ENCODE measurements around the gene UBL4A. TPM values are rescaled to one million over a fixed set of nuclear protein-coding genes. Genes with fewer than 3 reads are reported as not detected.
"Not testable (repeated sequence)": the region's sequence is repeated elsewhere in the genome, so short reads cannot be mapped to it uniquely, and the experiment has no call there.

UBL4A gene
- total and polyA plus RNA-seq, 2 donors = 20.4 to 49.9 TPM

DNA sequence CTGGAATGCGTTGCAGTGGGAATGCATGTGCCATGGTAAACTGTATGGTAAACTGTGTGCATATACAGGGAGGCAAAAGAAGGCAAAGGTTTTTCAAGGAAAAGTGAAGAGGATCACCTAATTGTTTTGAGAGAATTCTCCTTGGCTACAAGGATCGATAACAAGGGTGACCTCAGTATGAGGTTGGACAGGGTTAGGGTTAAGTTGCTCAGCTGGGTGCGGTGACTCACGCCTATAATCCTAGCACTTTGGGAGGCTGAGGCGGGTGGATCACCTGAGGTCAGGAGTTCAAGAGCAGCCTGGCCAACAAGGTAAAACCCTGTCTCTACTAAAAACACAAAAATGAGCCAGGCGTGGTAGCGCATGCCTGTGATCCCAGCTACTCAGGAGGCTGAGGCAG lies 15.0 kb upstream of the UBL4A start:
- H3K27ac ChIP-seq (ENCODE audit: low read depth); H3K4me3 ChIP-seq (ENCODE audit: low read depth, low read length); H3K4me1 ChIP-seq (ENCODE audit: insufficient read depth); H3K36me3 ChIP-seq (ENCODE audit: insufficient read depth); DNase-seq (ENCODE audit: extremely low spot score): not testable (repeated sequence)
- 89% methylated on average over 7 of the region's 7 CpGs for WGBS

GRCh38 chrX:154496591-154497137 lies 10.2 kb upstream of the UBL4A start:
- WGBS = 84% methylated on average over 4 of the region's 4 CpGs
- H3K4me1 ChIP-seq (ENCODE audit: insufficient read depth); H3K27ac ChIP-seq (ENCODE audit: low read depth); H3K4me3 ChIP-seq (ENCODE audit: low read depth, low read length); DNase-seq (ENCODE audit: extremely low spot score); H3K36me3 ChIP-seq (ENCODE audit: insufficient read depth): not testable (repeated sequence)

DNA sequence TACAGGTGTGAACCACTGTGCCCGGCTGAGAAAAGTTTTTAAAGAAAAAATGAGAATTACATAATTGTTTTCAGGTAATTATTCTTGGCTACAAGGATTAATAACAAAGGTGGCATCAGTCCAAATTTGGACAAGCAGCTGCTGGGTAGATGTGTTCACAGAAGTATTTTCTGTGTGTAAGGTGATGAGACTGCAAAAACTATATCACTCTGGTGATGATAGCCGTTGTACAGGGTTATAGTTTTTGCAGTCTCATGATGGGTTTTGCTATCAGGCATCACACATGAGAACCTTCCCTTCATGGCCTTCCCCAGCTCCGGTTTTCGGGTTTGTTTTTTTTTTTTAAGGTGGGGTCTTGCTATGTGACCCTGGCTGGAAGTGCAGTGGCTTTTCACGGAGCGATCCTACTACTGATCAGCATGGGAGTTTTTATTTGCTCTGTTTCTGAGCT lies 9.1 kb upstream of the UBL4A start:
- 77% methylated on average over 6 of the region's 6 CpGs for WGBS
- Histone ChIP-seq H3K36me3 (ENCODE audit: insufficient read depth) (no peaks in the 10 kb centered on the region), H3K27ac (ENCODE audit: low read depth) (no peak overlapping the region), H3K4me1 (ENCODE audit: insufficient read depth) (no peaks in the 10 kb centered on the region), H3K4me3 (ENCODE audit: low read depth, low read length) (no peak overlapping the region)
- no peak for DNase-seq (ENCODE audit: extremely low spot score)

DNA sequence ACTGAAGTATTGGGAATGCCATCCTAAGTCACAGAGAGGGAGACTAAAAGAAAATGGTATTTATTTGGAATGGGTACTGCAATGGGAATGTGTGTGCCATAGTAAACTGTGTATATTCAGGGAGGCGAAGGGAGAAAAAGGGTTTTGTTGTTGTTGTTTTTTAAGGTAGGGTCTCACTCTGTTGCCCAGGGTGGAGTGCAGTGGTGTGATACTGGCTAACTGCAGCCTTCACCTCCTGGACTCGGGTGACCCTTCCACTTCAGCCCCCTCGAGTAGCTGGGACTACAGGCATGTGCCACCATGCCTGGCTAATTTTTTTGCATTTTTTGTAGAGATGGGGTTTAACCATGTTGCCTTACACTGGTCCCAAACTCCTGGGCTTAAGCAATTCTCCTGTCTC lies 8.3 kb upstream of the UBL4A start:
- Histone ChIP-seq H3K4me3 (ENCODE audit: low read depth, low read length) (no peak overlapping the region), H3K27ac (ENCODE audit: low read depth) (no peak overlapping the region), H3K36me3 (ENCODE audit: insufficient read depth) (no peaks in the 10 kb centered on the region), H3K4me1 (ENCODE audit: insufficient read depth) (no peaks in the 10 kb centered on the region)
- no peak for DNase-seq (ENCODE audit: extremely low spot score)
- WGBS = 75% methylated on average over 3 of the region's 3 CpGs

DNA sequence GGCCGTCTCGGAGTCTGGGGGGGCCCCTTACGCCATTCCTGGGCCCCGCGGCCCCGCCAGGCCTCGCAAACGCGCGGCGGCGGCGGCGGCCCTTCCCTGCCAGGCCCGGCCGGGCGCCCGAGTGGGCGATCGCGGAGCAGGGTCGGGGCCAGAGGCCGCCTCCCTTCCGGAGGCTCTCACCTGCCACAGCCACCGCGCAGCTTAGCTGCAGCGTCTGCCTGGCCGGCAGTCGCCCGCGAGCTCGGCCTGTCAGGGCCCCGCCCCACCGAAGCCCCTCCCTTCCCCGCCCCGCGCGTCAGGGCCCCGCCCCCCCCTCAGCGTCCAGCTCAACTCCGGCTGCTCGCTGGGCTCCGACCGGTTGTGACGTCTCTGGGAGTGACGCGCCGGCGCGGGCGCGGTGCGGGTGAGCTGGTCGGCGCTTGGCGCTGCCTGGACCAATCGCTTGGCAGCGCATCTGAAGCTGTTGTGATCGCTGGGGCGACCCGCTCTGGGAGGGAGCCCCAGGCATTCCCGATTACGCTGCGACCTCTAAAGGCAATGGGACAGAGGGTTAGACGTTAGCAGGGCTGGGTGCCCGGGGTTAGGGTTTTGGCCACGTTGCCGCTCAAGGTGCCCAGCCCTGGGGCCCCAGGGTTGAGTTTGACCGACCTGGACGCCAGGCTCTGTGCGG lies 4.1 kb upstream of the UBL4A start, which contains the start of gene SLC10A3:
SLC10A3 (minus strand) TSS at position 216 of the 670 bp plus-strand sequence. CDS start 1,689 bp downstream, outside the sequence.
- Histone ChIP-seq H3K4me1 (ENCODE audit: insufficient read depth) (no peaks in the 10 kb centered on the region), H3K36me3 (ENCODE audit: insufficient read depth) (no peaks in the 10 kb centered on the region)
- WGBS = under 1% methylated on average over 52 of the region's 71 CpGs

GRCh38 chrX:154490021-154490413 lies 3.6 kb upstream of the UBL4A start:
- H3K4me1 ChIP-seq (ENCODE audit: insufficient read depth) = no peaks in the 10 kb centered on the region
- no peaks in the 10 kb centered on the region for H3K36me3 ChIP-seq (ENCODE audit: insufficient read depth)
- peak overlapping the region; percentile 96 for H3K27ac ChIP-seq (ENCODE audit: low read depth)
- 1% methylated on average over 19 of the region's 19 CpGs for WGBS
- H3K4me3 ChIP-seq (ENCODE audit: low read depth, low read length) = peak overlapping the region; percentile 69
- DNase-seq (ENCODE audit: extremely low spot score) = no peak

More for the DNA sequence above, 4.1 kb upstream of the UBL4A start, which contains the start of gene SLC10A3:
- H3K4me3 ChIP-seq (ENCODE audit: low read depth, low read length) = peak within 1 kb of the TSS; percentile 69
- peak within 1 kb of the TSS; percentile 96 for H3K27ac ChIP-seq (ENCODE audit: low read depth)
- peak; percentile 74 for DNase-seq (ENCODE audit: extremely low spot score)

- no peak overlapping the region for H3K4me3 ChIP-seq (ENCODE audit: low read depth, low read length)
- 77% methylated on average over 4 of the region's 4 CpGs for WGBS
- H3K36me3 ChIP-seq (ENCODE audit: insufficient read depth) = no peaks in the 10 kb centered on the region
- DNase-seq (ENCODE audit: extremely low spot score) = no peak
- H3K27ac ChIP-seq (ENCODE audit: low read depth) = no peak overlapping the region
- H3K4me1 ChIP-seq (ENCODE audit: insufficient read depth) = no peaks in the 10 kb centered on the region
Measured at GRCh38 chrX:154489182-154489581, 2.8 kb upstream of the UBL4A start.

DNA sequence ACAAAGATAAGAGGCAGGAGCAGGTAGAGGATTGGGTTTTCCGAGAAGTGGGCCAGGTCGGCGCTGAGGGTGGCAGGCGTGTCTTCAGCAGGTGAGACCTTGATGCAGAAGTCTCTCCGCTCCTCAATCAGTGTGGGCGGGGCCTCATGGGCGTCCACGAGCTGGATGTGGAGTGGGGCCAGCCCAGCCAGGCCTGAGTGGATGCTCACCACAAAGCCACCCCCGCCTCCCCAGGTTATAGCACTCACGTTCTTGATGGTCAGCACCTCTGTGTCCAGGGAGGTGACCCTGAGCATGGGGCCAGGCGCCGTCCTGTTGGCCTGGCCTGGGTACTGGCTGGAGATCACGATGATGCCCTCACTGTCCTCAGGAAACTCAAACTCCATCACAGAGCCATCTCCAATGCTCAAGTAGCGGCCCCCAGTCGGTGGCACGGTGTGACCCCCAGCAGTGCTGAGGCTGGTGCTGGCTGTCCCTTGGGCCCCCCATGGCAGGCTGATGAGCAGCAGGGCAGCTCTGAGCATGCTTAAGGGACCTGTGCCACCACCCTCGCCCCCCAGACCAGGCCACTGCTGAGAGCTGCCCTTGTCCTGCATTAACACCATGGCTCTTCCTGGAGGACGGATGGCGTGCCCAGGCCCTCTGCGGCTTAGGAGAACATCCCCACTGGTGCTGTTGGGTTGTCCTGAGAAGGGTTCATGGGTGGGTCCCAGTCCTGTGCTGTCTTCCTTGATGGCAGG lies 2.1 kb upstream of the UBL4A start:
- 89% methylated on average over 20 of the region's 20 CpGs for WGBS
- H3K4me1 ChIP-seq (ENCODE audit: insufficient read depth) = no peaks in the 10 kb centered on the region
- H3K27ac ChIP-seq (ENCODE audit: low read depth) = no peak overlapping the region

GRCh38 chrX:154487518-154488290 lies 1.3 kb upstream of the UBL4A start:
- no peak for DNase-seq (ENCODE audit: extremely low spot score)
- peaks cover 1% of the 10 kb centered on the region for H3K36me3 ChIP-seq (ENCODE audit: insufficient read depth)
- no peaks in the 10 kb centered on the region for H3K4me1 ChIP-seq (ENCODE audit: insufficient read depth)
- 90% methylated on average over 28 of the region's 28 CpGs for WGBS
- H3K4me3 ChIP-seq (ENCODE audit: low read depth, low read length) = no peak overlapping the region
- no peak overlapping the region for H3K27ac ChIP-seq (ENCODE audit: low read depth)

More for the DNA sequence above, 2.1 kb upstream of the UBL4A start:
- H3K36me3 ChIP-seq (ENCODE audit: insufficient read depth) = peaks cover 1% of the 10 kb centered on the region
- no peak overlapping the region for H3K4me3 ChIP-seq (ENCODE audit: low read depth, low read length)
- no peak for DNase-seq (ENCODE audit: extremely low spot score)

GRCh38 chrX:154486052-154486395 lies 391 bp downstream of the UBL4A start:
- DNase-seq (ENCODE audit: extremely low spot score) = no peak
- Histone ChIP-seq H3K27ac (ENCODE audit: low read depth) (peak overlapping the region; percentile 85), H3K36me3 (ENCODE audit: insufficient read depth) (peaks cover 1% of the 10 kb centered on the region), H3K4me1 (ENCODE audit: insufficient read depth) (no peaks in the 10 kb centered on the region), H3K4me3 (ENCODE audit: low read depth, low read length) (peak overlapping the region; percentile 76)
- under 1% methylated on average over 35 of the region's 35 CpGs for WGBS

DNA sequence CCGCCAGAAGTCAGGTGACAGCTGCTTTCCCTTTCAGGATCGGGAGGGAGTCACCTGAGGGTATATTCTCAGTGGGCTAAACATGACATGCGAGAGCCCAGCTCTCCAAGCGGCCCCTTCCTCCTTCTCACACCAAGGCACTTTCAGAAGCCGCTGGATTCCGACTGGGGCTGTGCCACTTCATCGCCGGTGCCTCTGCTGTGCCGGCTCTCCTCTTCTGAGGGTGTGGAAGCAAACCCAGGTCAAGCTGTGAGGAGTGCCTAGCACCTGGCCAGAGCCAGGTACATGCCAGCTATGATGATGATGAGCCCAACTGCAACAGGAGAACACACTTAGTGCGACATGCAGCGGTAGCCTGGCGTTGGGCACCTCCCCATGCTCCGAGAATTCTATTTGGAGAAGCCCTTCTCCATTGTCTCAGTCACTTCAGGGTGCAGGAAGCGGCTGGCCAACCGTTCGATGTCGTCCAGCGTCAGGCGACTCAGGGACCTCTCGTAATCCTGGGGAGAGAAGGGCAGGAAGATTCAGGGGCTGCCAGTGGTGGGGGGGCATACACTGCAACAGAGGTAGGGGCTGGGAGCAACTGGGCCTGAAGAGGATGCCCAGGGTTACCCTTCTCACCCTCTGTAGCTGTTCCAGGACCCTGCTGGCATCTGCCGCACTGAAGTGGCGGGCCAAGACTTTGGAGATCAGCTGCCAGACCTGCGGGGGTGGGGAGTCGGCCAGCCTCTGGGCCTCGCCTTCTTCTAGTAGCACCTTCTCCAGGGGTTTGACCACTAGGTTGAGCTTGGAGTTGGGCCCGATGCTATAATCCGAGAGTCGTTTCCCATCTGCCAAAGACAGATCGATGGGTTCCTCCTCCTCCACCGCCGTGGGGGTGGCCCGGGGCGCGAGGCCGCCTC lies 1.0 kb downstream of the UBL4A start:
- Histone ChIP-seq H3K27ac (ENCODE audit: low read depth) (peak overlapping the region; percentile 85), H3K4me1 (ENCODE audit: insufficient read depth) (no peaks in the 10 kb centered on the region), H3K4me3 (ENCODE audit: low read depth, low read length) (peak overlapping the region; percentile 76), H3K36me3 (ENCODE audit: insufficient read depth) (peaks cover 1% of the 10 kb centered on the region)
- DNase-seq (ENCODE audit: extremely low spot score) = no peak
- WGBS = 40% methylated on average over 35 of the region's 35 CpGs

- DNase-seq (ENCODE audit: extremely low spot score) = no peak
- Histone ChIP-seq H3K4me1 (ENCODE audit: insufficient read depth) (no peaks in the 10 kb centered on the region), H3K4me3 (ENCODE audit: low read depth, low read length) (no peak overlapping the region), H3K27ac (ENCODE audit: low read depth) (no peak overlapping the region), H3K36me3 (ENCODE audit: insufficient read depth) (peaks cover 1% of the 10 kb centered on the region)
- 76% methylated on average over 16 of the region's 16 CpGs for WGBS
Measured at GRCh38 chrX:154484255-154485149, 1.9 kb downstream of the UBL4A start.
